Cardiac fibroblast (primary cell): ENCODE measurements around the gene IFT52.

Source experiments
- DNase-seq, 2 donors: peaks; one replicate each; pipeline versions ENCODE4 v3.0.0 to v3.0.0-alpha.2; 2010; ENCODE audit warnings: low read depth in 2 of 2
- H3K4me3 ChIP-seq, 2 donors: replicated peaks in 1 of 2; 1 replicate in 1 of 2; 2 replicates in 1 of 2; pipeline ENCODE4 v1.5.1; 2011; ENCODE audit warnings: low read depth in 2 of 2, low read length in 2 of 2, mild to moderate bottlenecking in 2 of 2, moderate library complexity in 1 of 2
- TF ChIP-seq, protein P1 (sequence below): IDR thresholded peaks from one replicate; pipeline ENCODE4 v1.5.1; 2011; ENCODE audit warnings: low read depth, mild to moderate bottlenecking, low read length, inconsistent platforms

The IFT52 gene

DNA sequence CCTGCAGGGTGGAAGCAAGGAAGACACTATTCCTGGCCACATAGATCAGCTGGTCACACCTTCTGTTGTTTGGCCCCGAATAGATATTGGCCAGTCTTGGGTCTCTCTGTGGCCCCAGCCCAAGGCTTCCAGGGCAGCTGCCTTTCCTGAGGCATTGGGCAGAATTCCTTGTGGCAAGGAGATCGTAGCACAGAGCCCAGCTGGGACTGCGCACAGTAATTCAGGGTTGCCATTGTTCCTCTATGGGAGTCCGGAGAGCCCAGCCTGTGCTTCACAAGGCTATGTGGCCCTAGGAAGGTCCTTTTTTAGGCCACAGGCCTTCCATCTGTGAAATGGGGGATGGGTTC, 25.0 kb upstream of the IFT52 start:
- no peak overlapping the region for H3K4me3 ChIP-seq
- no peak for DNase-seq
- TF ChIP-seq, protein P1, sequence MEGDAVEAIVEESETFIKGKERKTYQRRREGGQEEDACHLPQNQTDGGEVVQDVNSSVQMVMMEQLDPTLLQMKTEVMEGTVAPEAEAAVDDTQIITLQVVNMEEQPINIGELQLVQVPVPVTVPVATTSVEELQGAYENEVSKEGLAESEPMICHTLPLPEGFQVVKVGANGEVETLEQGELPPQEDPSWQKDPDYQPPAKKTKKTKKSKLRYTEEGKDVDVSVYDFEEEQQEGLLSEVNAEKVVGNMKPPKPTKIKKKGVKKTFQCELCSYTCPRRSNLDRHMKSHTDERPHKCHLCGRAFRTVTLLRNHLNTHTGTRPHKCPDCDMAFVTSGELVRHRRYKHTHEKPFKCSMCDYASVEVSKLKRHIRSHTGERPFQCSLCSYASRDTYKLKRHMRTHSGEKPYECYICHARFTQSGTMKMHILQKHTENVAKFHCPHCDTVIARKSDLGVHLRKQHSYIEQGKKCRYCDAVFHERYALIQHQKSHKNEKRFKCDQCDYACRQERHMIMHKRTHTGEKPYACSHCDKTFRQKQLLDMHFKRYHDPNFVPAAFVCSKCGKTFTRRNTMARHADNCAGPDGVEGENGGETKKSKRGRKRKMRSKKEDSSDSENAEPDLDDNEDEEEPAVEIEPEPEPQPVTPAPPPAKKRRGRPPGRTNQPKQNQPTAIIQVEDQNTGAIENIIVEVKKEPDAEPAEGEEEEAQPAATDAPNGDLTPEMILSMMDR, result no peak

DNA sequence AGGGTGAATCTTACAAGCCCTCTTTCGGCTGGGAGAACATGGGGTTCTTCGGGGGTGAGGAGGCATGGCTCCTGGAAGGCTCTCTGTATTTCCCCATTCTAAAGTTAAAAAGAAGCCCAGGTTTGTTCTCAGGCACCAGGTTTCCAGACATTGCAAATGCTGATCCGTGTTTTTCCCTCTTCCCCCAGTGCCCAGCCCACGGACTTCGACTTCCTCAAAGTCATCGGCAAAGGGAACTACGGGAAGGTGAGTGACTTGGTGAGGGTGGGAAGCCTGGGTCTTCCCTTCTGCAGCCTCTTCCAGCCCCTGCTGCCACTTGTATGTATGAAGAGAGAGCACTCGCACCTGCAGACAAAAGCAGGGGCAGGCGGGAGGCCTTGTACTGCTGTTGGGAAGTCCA, 23.3 kb upstream of the IFT52 start:
- TF ChIP-seq, protein P1, result no peak
- no peak overlapping the region for H3K4me3 ChIP-seq
- DNase-seq, result no peak

DNA sequence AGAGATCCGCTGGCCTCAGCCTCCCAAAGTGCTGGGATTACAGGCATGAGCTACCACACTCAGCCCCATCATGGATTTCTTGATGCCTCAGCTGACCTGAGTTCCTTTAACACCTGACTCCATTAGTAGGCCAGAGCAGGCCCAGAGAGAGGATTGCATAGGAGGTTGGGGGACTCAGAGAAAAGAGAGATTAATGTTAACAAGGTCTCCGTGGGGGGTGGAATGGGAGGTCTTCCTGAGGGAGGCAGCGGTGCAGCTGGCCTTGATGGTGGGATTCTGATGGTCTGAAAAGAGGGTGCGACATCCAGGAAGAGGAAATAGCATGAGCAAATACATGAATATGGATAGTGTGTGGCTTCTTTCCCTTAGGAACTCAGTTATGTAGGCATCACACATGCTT, 22.0 kb upstream of the IFT52 start:
- TF ChIP-seq, protein P1, result no peak
- H3K4me3 ChIP-seq, result no peak overlapping the region
- DNase-seq, result no peak

DNA sequence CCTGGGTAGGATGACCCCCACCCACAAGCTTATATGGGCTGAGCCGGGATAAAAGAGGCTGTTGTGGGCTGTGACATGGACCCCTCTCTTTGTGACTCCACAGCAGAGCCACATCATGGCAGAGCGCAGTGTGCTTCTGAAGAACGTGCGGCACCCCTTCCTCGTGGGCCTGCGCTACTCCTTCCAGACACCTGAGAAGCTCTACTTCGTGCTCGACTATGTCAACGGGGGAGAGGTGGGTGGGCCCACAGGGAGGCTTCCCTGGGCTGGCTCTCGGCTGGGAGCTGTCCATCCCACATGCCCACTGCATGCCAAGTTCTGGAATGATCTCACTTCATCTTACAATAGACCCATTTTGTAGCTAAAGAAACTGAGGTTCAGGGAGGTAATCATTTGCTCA, 21.5 kb upstream of the IFT52 start:
- no peak for DNase-seq
- TF ChIP-seq, protein P1, result no peak
- H3K4me3 ChIP-seq, result no peak overlapping the region

DNA sequence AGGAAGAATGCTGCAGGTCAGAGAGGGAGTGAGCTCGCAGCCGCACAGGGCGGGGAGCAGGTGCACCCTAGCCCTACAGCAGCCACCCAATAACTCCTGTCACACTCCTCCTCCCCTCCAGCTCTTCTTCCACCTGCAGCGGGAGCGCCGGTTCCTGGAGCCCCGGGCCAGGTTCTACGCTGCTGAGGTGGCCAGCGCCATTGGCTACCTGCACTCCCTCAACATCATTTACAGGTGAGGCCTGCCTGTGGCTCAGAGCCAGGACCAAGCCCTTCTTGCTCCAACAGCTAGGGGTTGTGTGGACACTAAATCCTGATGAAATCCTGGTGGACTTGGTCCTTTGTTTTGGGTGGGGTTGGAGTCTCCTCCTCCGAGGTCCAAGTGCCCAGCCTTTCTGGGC, 20.2 kb upstream of the IFT52 start:
- TF ChIP-seq, protein P1, result no peak
- no peak overlapping the region for H3K4me3 ChIP-seq
- DNase-seq, result no peak

DNA sequence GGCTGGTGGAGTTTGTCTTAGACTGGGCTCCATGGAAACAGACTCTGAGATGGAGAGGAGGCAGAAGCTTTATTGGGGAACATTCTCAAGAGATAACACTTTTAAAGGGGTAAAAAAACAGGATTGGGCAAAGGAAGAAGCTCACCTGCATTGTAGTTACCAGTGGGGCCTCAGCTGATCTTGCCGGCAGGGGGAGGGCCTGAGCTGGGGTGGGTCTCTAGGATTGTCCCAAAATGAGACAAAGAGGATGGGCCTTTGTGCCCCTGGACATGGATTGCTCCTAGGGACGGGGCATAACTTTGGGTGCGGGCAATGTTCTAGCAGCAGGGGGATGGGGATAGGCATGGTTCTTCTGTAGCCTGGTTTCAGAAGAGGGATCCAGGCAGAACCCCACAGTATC, 19.4 kb upstream of the IFT52 start:
- no peak overlapping the region for H3K4me3 ChIP-seq
- no peak for DNase-seq
- TF ChIP-seq, protein P1, result no peak

DNA sequence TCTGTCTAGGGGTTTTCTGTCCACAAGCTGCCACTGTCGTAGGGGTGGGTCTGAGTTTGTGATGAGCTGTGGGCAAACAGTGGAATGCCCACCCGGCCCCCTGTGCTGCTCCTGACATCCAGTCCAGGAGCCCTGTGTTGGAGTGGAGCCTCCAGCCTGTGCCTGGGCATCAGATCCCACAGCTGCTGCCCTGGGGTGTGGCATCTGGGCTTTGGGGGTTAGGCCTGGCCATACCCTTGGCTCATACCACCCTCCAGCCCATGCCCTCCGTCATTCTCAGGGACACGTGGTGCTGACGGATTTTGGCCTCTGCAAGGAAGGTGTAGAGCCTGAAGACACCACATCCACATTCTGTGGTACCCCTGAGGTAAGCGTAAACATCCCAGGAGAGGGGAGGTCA, 19.0 kb upstream of the IFT52 start:
- no peak for DNase-seq
- TF ChIP-seq, protein P1, result no peak
- H3K4me3 ChIP-seq, result no peak overlapping the region
